Loucy (cell line): ENCODE measurements around the gene TBCD.

Experiments used
- CTCF ChIP-seq: fragments of 200-600 bp; sonication (generic); conservative IDR thresholded peaks from 2 replicates; pipeline ENCODE4 v1.5.1; 2014; ENCODE audit warnings: mild to moderate bottlenecking, antibody characterized with exemption, low read length
- EZH2phosphoT487 ChIP-seq: fragments of 200-600 bp; IDR thresholded peaks from 2 replicates; pipeline ENCODE4 v1.6.1; 2018; ENCODE audit warnings: antibody characterized with exemption, mild to moderate bottlenecking, moderate library complexity, borderline replicate concordance

GRCh38 chr17:82884341-82884969 is 132.6 kb downstream of the TBCD start:
- no peak for TF ChIP-seq CTCF
- TF ChIP-seq EZH2phosphoT487, result no peak
